Stimulated activated CD4-positive, alpha-beta T cell treated with anti-CD3 and anti-CD28 coated beads, Interleukin-15, amount 100 ng/mL, for 24 hours (primary cell): ENCODE measurements around the gene ATP6V1G2.

Source experiments
- DNase-seq: peaks from one replicate; pipeline ENCODE4 v3.0.0-alpha.2; 2020

Gene ATP6V1G2

DNA sequence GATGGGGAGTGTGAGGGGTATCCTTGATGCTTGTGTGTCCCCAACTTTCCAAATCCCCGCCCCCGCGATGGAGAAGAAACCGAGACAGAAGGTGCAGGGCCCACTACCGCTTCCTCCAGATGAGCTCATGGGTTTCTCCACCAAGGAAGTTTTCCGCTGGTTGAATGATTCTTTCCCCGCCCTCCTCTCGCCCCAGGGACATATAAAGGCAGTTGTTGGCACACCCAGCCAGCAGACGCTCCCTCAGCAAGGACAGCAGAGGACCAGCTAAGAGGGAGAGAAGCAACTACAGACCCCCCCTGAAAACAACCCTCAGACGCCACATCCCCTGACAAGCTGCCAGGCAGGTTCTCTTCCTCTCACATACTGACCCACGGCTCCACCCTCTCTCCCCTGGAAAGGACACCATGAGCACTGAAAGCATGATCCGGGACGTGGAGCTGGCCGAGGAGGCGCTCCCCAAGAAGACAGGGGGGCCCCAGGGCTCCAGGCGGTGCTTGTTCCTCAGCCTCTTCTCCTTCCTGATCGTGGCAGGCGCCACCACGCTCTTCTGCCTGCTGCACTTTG is 29.0 kb upstream of the ATP6V1G2 start, which contains the start of gene TNF:
TNF (plus strand) TSS at position 231 of the 567 bp plus-strand sequence; CDS start at position 408, 177 bp downstream.
- DNase-seq = peak; percentile 96

DNA sequence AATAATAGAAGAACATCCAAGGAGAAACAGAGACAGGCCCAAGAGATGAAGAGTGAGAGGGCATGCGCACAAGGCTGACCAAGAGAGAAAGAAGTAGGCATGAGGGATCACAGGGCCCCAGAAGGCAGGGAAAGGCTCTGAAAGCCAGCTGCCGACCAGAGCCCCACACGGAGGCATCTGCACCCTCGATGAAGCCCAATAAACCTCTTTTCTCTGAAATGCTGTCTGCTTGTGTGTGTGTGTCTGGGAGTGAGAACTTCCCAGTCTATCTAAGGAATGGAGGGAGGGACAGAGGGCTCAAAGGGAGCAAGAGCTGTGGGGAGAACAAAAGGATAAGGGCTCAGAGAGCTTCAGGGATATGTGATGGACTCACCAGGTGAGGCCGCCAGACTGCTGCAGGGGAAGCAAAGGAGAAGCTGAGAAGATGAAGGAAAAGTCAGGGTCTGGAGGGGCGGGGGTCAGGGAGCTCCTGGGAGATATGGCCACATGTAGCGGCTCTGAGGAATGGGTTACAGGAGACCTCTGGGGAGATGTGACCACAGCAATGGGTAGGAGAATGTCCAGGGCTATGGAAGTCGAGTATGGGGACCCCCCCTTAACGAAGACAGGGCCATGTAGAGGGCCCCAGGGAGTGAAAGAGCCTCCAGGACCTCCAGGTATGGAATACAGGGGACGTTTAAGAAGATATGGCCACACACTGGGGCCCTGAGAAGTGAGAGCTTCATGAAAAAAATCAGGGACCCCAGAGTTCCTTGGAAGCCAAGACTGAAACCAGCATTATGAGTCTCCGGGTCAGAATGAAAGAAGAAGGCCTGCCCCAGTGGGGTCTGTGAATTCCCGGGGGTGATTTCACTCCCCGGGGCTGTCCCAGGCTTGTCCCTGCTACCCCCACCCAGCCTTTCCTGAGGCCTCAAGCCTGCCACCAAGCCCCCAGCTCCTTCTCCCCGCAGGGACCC is 28.0 kb upstream of the ATP6V1G2 start:
- peak; percentile 82 for DNase-seq

DNA sequence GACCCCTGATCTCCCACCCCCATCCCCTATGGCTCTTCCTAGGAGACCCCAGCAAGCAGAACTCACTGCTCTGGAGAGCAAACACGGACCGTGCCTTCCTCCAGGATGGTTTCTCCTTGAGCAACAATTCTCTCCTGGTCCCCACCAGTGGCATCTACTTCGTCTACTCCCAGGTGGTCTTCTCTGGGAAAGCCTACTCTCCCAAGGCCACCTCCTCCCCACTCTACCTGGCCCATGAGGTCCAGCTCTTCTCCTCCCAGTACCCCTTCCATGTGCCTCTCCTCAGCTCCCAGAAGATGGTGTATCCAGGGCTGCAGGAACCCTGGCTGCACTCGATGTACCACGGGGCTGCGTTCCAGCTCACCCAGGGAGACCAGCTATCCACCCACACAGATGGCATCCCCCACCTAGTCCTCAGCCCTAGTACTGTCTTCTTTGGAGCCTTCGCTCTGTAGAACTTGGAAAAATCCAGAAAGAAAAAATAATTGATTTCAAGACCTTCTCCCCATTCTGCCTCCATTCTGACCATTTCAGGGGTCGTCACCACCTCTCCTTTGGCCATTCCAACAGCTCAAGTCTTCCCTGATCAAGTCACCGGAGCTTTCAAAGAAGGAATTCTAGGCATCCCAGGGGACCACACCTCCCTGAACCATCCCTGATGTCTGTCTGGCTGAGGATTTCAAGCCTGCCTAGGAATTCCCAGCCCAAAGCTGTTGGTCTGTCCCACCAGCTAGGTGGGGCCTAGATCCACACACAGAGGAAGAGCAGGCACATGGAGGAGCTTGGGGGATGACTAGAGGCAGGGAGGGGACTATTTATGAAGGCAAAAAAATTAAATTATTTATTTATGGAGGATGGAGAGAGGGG is 27.1 kb upstream of the ATP6V1G2 start:
- DNase-seq = peak; percentile 44

DNA sequence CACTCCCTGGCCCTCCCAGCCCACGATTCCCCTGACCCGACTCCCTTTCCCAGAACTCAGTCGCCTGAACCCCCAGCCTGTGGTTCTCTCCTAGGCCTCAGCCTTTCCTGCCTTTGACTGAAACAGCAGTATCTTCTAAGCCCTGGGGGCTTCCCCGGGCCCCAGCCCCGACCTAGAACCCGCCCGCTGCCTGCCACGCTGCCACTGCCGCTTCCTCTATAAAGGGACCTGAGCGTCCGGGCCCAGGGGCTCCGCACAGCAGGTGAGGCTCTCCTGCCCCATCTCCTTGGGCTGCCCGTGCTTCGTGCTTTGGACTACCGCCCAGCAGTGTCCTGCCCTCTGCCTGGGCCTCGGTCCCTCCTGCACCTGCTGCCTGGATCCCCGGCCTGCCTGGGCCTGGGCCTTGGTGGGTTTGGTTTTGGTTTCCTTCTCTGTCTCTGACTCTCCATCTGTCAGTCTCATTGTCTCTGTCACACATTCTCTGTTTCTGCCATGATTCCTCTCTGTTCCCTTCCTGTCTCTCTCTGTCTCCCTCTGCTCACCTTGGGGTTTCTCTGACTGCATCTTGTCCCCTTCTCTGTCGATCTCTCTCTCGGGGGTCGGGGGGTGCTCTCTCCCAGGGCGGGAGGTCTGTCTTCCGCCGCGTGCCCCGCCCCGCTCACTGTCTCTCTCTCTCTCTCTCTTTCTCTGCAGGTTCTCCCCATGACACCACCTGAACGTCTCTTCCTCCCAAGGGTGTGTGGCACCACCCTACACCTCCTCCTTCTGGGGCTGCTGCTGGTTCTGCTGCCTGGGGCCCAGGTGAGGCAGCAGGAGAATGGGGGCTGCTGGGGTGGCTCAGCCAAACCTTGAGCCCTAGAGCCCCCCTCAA is 25.9 kb upstream of the ATP6V1G2 start, which contains the start of gene LTA:
LTA (plus strand) TSS at position 249 of the 871 bp plus-strand sequence; CDS start at position 703, 454 bp downstream.
- peak; percentile 91 for DNase-seq

DNA sequence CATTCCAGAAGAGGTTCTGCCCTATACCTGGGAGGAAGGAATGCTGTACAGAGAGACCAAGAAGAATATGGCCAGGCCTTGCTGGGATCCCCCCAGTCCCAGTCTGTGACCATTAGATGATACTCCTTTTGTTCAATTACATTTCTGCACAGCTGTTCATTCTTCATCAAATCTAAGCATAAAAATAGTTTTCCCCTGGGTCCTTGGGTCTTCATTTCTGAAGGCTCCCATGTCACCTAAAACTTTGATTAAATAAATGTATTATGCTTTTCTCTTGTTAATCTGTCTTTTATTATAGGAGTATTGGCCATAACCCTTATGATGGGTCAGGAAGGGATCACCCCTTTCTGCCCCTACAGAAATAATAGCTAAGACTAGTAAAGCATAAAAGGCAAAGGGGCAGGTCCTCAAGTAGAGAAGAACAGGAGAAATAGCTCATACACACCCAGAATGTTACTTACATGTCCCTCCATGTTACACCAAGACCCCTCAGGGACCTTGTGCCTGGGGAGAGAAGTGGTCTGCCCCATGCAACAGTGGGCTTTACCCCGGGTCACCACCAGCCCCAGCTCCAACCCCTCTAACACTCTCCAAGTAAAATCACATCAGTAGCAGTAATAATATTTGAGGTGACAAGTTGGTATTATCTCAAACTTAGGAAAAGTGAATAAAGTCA is 23.6 kb upstream of the ATP6V1G2 start:
- no peak for DNase-seq

DNA sequence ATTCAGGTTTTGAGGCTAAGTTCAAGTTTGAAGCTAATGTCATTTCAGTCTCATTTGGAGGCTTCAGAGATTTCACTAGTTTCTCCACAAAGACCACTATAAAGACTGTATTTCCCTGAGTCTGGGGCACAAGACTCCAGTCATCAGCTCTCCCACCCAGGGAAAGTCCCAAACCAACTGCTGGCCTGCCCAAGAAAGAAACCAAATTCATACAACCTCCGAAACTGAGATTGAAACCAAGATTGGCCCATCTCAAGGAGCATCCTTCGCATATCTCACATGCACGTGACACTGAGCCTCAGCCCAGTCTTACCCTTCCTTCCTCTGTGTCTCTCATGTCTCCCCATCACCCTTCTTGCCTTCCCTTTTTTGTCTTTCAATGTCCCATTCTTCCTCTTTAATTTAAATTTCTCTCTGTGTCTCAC is 22.1 kb upstream of the ATP6V1G2 start:
- peak; percentile 81 for DNase-seq

DNA sequence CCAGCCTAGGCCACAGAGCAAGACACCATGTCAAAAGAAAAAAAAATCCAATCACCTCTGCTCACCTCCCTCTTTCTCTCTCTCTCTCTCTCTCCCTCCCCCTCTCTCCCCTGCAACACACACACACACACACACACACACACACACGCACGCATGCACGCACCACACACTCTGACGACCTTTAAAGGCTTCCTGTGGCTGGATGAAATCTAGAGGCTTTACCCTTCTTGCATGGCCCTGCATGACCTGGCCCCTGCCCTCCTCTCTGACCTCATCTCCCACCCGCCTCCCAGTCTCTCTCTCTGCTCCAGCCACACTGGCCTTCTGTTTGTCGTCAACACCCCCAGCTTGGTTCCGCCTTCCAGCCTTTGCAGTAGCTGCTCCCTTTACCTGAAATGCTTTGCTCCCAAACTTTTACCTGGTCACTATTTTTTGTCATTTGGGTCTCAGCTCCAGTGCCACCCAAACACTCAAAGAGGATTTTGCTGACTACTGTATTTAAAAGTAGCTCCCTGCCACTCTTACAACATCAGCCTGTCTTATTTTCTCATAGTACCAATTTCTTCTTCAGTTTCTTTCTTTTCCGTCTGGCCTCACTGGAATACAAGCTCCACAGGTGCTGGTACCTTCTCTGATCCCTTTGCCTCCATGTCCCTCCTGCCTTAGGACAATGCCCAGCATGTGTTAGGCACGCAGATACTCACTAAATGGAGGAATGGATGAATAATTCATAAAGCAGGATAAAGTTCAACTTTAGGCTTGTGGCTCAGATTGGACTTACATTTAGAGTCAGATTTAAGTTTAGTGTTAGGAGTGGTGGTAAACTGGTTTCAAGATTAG is 21.3 kb upstream of the ATP6V1G2 start:
- peak; percentile 55 for DNase-seq

DNA sequence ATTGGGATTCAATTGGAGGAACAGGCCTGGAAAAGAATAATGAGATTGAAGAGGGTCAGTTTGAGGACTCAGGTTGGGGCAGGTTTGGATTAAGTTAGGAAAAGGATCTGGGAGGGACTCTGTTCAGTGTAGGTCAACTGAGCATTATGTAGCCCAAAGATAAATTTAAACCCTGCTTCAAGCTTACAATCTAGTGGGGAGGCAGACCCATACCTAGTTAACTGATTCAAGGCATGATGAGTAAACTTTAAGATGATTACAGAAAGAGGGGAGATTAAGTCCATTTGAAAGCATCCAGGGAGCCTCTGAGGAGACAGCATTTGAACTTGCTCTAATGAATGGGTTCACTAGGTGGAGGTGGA is 14.3 kb upstream of the ATP6V1G2 start:
- DNase-seq = no peak

DNA sequence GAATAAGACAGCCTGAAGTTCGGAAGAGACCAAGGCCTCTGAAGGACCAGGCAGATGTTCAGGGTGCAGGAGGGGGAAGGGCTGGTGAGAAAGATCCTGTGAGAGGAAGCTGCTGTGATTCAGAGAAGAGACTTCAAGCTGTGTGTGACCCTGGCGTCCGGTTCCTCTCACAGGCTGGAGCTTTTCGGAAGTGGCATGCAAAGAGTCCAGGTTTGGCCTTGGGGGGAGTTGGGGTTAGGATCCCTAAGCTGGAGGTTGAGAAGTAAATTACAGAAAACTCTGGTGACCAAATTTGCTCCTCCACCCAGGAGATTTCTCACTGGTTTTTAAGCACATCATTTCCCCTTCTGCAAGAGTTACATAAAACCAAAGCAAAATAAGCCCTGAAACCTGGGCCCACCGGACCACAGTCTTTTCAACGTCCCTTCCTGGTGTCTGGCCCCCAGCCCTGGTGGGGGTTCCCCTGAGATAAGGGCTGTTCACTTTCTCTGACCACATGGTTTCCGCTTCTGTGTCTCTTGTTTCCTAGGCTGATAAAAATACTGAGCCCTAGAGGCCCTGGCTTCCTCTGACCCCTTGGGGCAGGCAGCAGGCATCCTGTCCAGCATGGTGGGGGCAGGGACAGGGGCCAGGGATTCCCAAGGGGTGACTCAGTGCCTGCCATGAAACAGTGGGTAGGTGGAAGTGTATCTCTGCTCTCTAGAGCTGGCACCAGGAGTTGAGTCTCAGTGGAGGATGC is 13.7 kb upstream of the ATP6V1G2 start:
- peak; percentile 74 for DNase-seq

DNA sequence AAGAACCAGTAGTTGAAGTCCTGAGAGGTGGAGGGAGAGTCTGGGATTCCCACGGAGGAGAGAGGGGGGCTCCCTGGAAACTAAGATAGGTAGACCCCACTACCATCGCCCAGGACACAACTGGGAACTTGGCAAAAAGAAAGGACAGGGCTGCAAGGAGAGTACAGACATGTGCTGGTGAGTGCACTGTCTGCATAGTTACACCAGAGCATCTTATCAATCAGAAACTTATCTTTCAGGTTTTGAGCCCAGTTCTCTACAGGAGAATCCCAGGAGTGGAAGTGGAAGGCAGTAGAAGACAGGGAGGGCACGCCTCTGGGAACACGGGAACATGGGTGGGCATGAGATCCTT is 13.2 kb upstream of the ATP6V1G2 start:
- DNase-seq = no peak

DNA sequence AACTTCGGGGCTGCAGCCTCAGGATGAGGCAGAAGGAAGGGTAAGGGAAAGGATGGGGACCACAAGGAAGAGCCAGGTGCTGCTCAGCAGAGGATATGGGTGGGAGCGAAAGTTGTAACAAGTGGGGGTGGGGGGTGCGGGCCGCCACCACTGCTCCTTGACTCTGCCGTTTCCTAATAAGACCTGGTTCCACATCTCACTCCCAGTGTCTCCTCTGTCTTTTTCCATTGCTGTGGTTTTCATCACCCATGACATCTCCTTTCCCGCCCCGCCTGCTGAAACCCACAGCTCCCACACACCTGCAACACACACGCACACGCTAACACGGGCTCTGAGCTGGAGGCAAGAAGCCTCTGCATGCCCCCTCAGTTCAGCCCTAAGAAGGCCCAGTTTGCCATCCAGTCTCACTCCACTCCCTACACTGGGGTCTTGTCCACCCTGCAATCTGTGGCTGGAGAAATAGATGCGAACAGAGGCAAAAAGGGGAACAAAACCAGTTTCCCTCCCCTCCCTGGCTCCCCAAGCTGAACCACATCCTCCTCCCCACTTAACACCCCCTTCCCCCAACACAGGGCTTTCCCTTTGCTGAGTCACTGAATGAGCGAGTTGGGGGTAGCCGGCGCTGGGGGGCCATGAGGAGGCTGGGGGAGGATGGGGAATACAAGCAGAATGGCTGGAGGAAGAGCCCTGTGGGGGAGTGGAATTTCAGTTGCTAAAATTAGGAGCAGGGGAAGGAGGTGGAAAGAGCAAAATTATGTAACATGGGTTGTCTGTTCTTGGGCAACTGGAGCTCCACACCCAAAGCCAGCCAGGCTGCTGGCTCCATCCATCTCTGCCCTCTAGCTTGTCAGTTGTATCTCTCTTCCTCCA is 12.5 kb upstream of the ATP6V1G2 start:
- peak; percentile 87 for DNase-seq

DNA sequence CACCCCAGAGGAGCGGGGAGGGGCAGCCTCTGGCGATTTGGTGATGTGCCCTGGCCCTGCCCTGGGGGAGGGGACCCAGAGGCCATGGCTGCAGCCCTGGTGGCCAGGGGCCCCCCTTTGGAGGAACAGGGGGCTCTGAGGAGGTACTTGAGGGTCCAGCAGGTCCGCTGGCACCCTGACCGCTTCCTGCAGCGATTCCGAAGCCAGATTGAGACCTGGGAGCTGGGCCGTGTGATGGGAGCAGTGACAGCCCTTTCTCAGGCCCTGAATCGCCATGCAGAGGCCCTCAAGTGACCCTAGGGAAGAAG is 11.9 kb upstream of the ATP6V1G2 start:
- DNase-seq = no peak

DNA sequence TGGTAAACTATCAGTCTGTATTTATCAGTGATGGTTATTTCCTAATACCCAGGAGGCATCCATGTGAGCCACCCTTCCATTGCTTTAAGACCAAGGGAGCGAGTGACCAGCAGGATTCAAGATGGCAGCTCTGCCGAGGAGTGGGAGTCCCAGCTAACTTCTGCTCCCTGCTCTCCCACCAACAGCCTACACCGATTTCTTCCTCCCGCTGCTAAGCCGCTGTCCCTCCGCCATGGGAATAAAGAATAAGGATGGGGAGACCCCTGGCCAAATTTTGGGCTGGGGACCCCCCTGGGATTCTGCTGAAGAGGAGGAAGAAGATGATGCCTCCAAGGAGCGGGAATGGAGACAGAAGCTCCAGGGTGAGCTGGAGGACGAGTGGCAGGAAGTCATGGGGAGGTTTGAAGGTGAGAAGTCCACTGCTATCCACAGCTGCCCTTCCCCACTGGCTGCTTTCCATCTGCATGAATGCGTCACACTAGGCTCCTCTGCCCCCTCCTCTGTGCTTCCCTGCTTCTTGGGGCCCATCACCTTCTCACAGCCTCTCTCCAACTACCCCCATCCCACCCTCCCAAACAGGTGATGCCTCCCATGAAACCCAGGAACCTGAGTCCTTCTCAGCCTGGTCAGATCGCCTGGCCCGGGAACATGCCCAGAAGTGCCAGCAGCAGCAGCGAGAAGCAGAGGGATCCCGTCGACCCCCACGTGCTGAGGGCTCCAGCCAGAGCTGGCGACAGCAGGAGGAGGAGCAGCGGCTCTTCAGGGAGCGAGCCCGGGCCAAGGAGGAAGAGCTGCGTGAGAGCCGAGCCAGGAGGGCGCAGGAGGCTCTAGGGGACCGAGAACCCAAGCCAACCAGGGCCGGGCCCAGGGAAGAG is 11.3 kb upstream of the ATP6V1G2 start:
- no peak for DNase-seq

DNA sequence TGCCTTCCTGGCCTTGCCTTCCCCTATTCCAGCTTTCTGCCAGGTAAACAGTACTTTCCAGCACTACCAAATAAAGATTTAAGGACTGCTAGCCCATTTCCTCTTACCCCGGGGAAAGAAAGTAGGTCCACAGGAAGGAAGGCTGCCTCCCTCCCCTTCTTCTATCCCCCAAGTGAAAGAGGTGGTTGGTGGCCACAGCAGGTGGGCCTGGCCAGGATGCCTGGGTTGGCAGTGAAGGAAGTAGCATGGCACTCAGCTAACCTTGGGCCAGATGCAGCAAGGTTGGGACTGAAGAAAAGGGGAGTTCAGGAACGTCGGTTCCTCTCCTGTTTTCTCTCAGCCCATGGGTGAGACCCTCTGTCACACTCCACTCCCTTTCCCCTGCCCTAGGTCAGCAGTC is 9.9 kb upstream of the ATP6V1G2 start:
- DNase-seq = no peak

DNA sequence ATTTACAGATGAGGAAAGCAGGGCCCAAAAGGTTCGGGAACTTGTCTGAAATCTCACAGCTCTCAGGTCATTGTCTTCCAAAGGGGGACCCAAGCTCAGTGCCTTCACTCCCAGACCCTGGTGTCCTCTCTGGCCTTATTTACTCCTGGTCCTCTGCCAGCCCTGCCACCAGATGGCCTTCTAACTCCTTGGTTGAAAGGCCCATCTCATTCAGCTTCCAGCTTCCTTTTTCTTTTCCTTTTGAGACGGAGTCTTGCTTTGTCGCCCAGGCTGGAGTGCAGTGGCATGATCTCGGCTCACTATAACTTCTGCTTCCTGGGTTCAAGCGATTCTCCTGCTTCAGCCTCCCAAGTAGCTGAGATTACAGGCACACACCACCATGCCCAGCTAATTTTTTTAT is 5.0 kb upstream of the ATP6V1G2 start:
- DNase-seq = peak; percentile 74

DNA sequence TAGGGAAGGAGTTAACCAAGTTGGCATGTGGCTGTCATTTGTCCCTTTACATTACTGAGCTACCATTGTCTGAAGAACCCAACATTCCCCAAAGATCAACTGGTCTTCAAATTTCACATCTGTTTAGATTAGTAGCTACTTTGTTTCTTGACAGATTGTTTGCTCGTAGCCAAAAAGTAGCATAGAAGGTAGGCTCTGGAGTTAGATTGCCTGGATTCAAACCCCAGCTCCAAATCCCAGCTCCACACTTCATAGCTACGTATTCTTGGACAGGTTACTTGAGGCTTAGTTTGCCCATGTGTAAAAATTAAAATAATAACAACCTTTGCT is 2.1 kb upstream of the ATP6V1G2 start:
- no peak for DNase-seq

DNA sequence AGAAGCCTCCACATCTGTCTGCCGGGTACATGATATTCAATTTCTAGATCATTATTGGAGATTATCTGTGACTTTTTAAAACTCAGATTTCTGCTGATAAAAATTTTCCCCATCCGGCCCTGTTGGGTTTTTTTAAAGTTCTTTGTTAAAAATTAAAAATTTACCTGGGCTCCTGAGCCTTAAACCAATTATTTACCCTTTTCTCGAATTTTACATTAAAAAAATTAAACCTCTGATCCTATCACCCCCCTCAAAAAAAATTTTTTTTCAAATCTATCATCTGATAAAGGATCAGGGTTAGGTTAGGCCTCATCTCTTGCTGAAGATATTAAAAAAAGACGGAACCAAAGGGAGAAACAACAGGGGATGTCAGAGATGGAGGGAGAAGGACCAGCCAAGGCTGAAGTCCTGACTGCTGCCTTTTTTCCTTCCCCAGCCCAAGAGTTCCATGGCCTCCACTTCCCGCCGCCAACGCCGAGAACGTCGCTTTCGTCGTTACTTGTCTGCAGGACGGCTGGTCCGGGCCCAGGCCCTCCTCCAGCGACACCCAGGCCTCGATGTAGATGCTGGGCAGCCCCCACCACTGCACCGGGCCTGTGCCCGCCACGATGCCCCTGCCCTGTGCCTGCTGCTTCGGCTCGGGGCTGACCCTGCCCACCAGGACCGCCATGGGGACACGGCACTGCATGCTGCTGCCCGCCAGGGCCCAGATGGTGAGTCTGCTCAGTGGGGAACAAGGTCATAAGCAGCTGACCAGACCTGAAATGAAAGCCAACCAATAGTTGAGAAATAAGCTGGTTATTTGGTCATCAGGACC is 1.5 kb upstream of the ATP6V1G2 start:
- DNase-seq = no peak
